Breast epithelium (tissue), 3 donors: ENCODE measurements around the gene CDCA8.

Experiments
- POLR2A ChIP-seq: fragments of 450-650 bp; IDR thresholded peaks from one replicate; pipeline ENCODE4 v1.6.1; 2016; ENCODE audit warnings: antibody characterized with exemption, mild to moderate bottlenecking, moderate library complexity
- POLR2AphosphoS5 ChIP-seq, 3 donors: sonication (generic); formaldehyde crosslinking; IDR thresholded peaks; one replicate each; pipeline ENCODE4 v1.6.1; 2017; ENCODE audit warnings: antibody characterized with exemption in 3 of 3
- TF ChIP-seq, protein P1 (sequence below), 3 donors: fragments of 450-650 bp; IDR thresholded peaks; one replicate each; pipeline ENCODE4 v1.5.1; 2016 to 2017; ENCODE audit warnings: antibody characterized with exemption in 3 of 3, mild to moderate bottlenecking in 3 of 3, moderate library complexity in 3 of 3

DNA sequence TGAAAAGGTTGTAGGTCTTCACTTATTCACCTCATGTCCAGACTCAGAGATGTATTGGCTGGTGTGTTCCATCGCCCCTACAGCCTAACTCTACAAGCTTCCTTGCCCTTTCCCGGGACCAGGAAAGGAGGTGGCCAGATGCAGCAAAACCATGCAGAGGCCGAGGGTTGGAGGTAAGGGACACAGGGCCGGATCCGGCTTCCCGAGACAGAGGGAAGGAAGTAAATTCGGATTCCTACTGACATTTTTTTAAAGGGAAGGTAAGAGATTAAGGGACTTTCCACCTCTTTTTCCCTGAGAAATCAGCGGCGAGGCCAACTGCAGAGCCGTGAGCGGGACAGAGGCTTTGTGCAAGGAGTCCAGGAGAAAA lies 59.9 kb downstream of the CDCA8 start:
- TF ChIP-seq, protein P1, sequence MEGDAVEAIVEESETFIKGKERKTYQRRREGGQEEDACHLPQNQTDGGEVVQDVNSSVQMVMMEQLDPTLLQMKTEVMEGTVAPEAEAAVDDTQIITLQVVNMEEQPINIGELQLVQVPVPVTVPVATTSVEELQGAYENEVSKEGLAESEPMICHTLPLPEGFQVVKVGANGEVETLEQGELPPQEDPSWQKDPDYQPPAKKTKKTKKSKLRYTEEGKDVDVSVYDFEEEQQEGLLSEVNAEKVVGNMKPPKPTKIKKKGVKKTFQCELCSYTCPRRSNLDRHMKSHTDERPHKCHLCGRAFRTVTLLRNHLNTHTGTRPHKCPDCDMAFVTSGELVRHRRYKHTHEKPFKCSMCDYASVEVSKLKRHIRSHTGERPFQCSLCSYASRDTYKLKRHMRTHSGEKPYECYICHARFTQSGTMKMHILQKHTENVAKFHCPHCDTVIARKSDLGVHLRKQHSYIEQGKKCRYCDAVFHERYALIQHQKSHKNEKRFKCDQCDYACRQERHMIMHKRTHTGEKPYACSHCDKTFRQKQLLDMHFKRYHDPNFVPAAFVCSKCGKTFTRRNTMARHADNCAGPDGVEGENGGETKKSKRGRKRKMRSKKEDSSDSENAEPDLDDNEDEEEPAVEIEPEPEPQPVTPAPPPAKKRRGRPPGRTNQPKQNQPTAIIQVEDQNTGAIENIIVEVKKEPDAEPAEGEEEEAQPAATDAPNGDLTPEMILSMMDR (IDR thresholded peaks at IDR 0.05): no peak
- no peak for TF ChIP-seq POLR2A
- TF ChIP-seq POLR2AphosphoS5 (IDR thresholded peaks at IDR 0.05): no peak
